ENCODE results near the gene EIF4H. TPM values are rescaled to one million over a fixed set of nuclear protein-coding genes. Genes with fewer than 3 reads are reported as not detected.
"Not testable (repeated sequence)": the region's sequence is repeated elsewhere in the genome, so short reads cannot be mapped to it uniquely, and the experiment has no call there.

Gene EIF4H
- total RNA-seq, 1 donor from 2014 or later: 172 TPM

GRCh38 chr7:74217455-74218342 lies 43.5 kb downstream of the EIF4H start:
- peak; percentile 6 for ATAC-seq
- peak; percentile 62 for DNase-seq (ENCODE audit: missing footprints)
- intact Hi-C loops (cut with DNase I): no loop called here

GRCh38 chr7:74218343-74218698 lies 44.2 kb downstream of the EIF4H start:
- ATAC-seq (no peak), DNase-seq (ENCODE audit: missing footprints) (peak; percentile 31)
- intact Hi-C loops (cut with DNase I): no loop called here

GRCh38 chr7:74219416-74219815 lies 45.3 kb downstream of the EIF4H start:
- intact Hi-C loops (cut with DNase I): no loop called here
- ATAC-seq (no peak), DNase-seq (ENCODE audit: missing footprints) (peak; percentile 28)

- DNase-seq (ENCODE audit: missing footprints): peak; percentile 16
- ATAC-seq: no peak
- intact Hi-C loops (cut with DNase I): no loop called here
These were observed 46.1 kb downstream of the EIF4H start for GRCh38 chr7:74220229-74220628.

- DNase-seq (ENCODE audit: missing footprints): peak; percentile 16
- intact Hi-C loops (cut with DNase I): no loop called here
- ATAC-seq: no peak
These were observed 47.6 kb downstream of the EIF4H start for GRCh38 chr7:74221713-74222112.

GRCh38 chr7:74222851-74223710 lies 48.9 kb downstream of the EIF4H start:
- ATAC-seq: no peak
- intact Hi-C loops (cut with DNase I): no loop called here
- DNase-seq (ENCODE audit: missing footprints): peak; percentile 57

GRCh38 chr7:74223711-74224510 lies 49.8 kb downstream of the EIF4H start:
- no peak for ATAC-seq
- intact Hi-C loops (cut with DNase I): no loop called here
- no peak for DNase-seq (ENCODE audit: missing footprints)

- ATAC-seq (no peak), DNase-seq (ENCODE audit: missing footprints) (peak; percentile 58)
- intact Hi-C loops (cut with DNase I): no loop called here
These were observed 50.3 kb downstream of the EIF4H start for GRCh38 chr7:74224511-74224832.

GRCh38 chr7:74224907-74225306 lies 50.8 kb downstream of the EIF4H start:
- DNase-seq (ENCODE audit: missing footprints): peak; percentile 9
- ATAC-seq; intact Hi-C loops (cut with DNase I): not testable (repeated sequence)

- ATAC-seq (no peak), DNase-seq (ENCODE audit: missing footprints) (peak; percentile 33)
- intact Hi-C loops (cut with DNase I): no loop called here
These were observed 51.2 kb downstream of the EIF4H start for GRCh38 chr7:74225400-74225799.

GRCh38 chr7:74226633-74227032 lies 52.5 kb downstream of the EIF4H start:
- ATAC-seq: peak; percentile 62
- intact Hi-C loops (cut with DNase I): no loop called here
- peak; percentile 34 for DNase-seq (ENCODE audit: missing footprints)

- no peak for ATAC-seq
- intact Hi-C loops (cut with DNase I): no loop called here
- peak; percentile 25 for DNase-seq (ENCODE audit: missing footprints)
These were observed 55.1 kb downstream of the EIF4H start for GRCh38 chr7:74228951-74229900.

- no peak for ATAC-seq
- intact Hi-C loops (cut with DNase I): no loop called here
- DNase-seq (ENCODE audit: missing footprints): peak; percentile 58
These were observed 56.5 kb downstream of the EIF4H start for GRCh38 chr7:74230446-74231231.

GRCh38 chr7:74231232-74231590 lies 57.1 kb downstream of the EIF4H start:
- DNase-seq (ENCODE audit: missing footprints) (no peak), ATAC-seq (no peak)
- intact Hi-C loops (cut with DNase I): no loop called here

- no peak for ATAC-seq
- intact Hi-C loops (cut with DNase I): no loop called here
These were observed 59.6 kb downstream of the EIF4H start for GRCh38 chr7:74233655-74234285.

GRCh38 chr7:74235518-74236268 lies 61.5 kb downstream of the EIF4H start:
- no peak for DNase-seq (ENCODE audit: missing footprints)
- intact Hi-C loops (cut with DNase I): no loop called here
- ATAC-seq: no peak

More at GRCh38 chr7:74233655-74234285, 59.6 kb downstream of the EIF4H start:
- no peak for DNase-seq (ENCODE audit: missing footprints)
